Activated T-cell treated with anti-CD3 and anti-CD28 coated beads, Interleukin-2, amount 50 U/mL, for 24 hours (primary cell): ENCODE data around the gene PLXDC2.

Experiments used
- DNase-seq: peaks from one replicate; pipeline ENCODE4 v3.0.0-alpha.2; 2020
- H3K27ac Mint-ChIP-seq: 2 replicates; pipeline ENCODE4 v1.8.0; 2020; ENCODE audit warnings: mild to moderate bottlenecking, mixed read lengths
- H3K27me3 Mint-ChIP-seq: 2 replicates; pipeline ENCODE4 v1.8.0; 2020; ENCODE audit warnings: mixed read lengths
- H3K36me3 Mint-ChIP-seq: 2 replicates; pipeline ENCODE4 v1.8.0; 2020; ENCODE audit warnings: low read depth, mixed read lengths
- H3K4me1 Mint-ChIP-seq: 2 replicates; pipeline ENCODE4 v1.8.0; 2020; ENCODE audit warnings: low read depth, mixed read lengths
- H3K4me3 Mint-ChIP-seq: 2 replicates; pipeline ENCODE4 v1.8.0; 2020; ENCODE audit warnings: mild to moderate bottlenecking, moderate library complexity, mixed read lengths
- H3K9me3 Mint-ChIP-seq: 2 replicates; pipeline ENCODE4 v1.8.0; 2020; ENCODE audit warnings: mixed read lengths

The PLXDC2 gene

GRCh38 chr10:20108021-20108420, 291.8 kb downstream of the PLXDC2 start:
- Mint-ChIP-seq H3K27ac (no peak overlapping the region), H3K4me3 (no peak overlapping the region), H3K4me1 (no peaks in the 10 kb centered on the region), H3K9me3 (no peaks in the 10 kb centered on the region), H3K27me3 (no peaks in the 10 kb centered on the region), H3K36me3 (no peaks in the 10 kb centered on the region)
- no peak for DNase-seq

GRCh38 chr10:20109613-20110012, 293.4 kb downstream of the PLXDC2 start:
- H3K4me1 Mint-ChIP-seq = no peaks in the 10 kb centered on the region
- H3K4me3 Mint-ChIP-seq = no peak overlapping the region
- no peaks in the 10 kb centered on the region for H3K27me3 Mint-ChIP-seq
- H3K9me3 Mint-ChIP-seq = peaks cover 5% of the 10 kb centered on the region
- DNase-seq = no peak
- H3K27ac Mint-ChIP-seq = no peak overlapping the region
- no peaks in the 10 kb centered on the region for H3K36me3 Mint-ChIP-seq

- Mint-ChIP-seq H3K36me3 (no peaks in the 10 kb centered on the region), H3K4me1 (no peaks in the 10 kb centered on the region), H3K27ac (no peak overlapping the region), H3K9me3 (peaks cover 5% of the 10 kb centered on the region), H3K27me3 (no peaks in the 10 kb centered on the region), H3K4me3 (no peak overlapping the region)
- DNase-seq = no peak
Observed at GRCh38 chr10:20110125-20111100, 294.2 kb downstream of the PLXDC2 start.

DNA sequence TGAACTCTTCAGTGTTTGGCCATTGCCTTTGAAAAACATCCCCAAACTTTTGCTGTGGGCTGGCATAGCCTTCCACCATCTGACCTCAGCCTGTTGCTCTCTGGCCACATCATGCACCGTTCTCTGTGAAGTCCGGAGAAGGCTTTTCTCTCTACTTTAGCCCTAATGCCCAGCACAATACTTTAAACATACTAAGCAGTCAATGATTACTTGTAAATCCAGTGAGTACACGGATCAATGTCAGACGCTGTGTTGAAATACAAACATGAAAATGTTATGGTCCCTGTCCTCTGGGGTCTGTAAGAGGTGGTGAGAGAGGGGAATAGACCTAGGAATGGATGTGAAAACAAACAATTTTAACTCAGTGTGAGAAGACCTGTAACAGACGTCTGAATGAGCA, 297.9 kb downstream of the PLXDC2 start:
- Mint-ChIP-seq H3K27ac (no peak overlapping the region), H3K4me3 (no peak overlapping the region), H3K4me1 (no peaks in the 10 kb centered on the region), H3K27me3 (no peaks in the 10 kb centered on the region), H3K36me3 (no peaks in the 10 kb centered on the region), H3K9me3 (peaks cover 5% of the 10 kb centered on the region)
- DNase-seq = no peak

- Mint-ChIP-seq H3K4me1 (no peaks in the 10 kb centered on the region), H3K4me3 (no peak overlapping the region), H3K27me3 (no peaks in the 10 kb centered on the region), H3K36me3 (no peaks in the 10 kb centered on the region), H3K27ac (no peak overlapping the region), H3K9me3 (peaks cover 5% of the 10 kb centered on the region)
- no peak for DNase-seq
Observed at GRCh38 chr10:20115894-20116293, 299.7 kb downstream of the PLXDC2 start.

DNA sequence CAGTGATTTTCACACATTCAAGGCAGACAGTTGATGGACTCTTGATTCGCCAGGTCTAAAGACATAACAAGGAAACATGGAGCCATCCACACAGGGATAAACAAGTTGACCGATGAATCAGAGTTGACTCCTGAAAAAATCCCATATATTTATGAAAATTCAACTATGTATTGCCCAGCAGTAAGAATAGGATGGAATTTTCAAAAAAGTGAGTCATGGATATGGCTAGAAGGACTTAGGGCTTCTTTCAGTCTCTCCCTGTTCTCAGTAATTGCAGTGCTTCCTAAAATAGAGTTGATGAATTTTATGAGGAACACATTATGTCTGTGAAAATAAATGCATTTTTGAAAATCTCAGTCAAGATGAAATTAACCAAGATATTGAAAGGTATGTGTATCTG, 301.2 kb downstream of the PLXDC2 start:
- DNase-seq = no peak
- H3K36me3 Mint-ChIP-seq = no peaks in the 10 kb centered on the region
- no peaks in the 10 kb centered on the region for H3K4me1 Mint-ChIP-seq
- no peak overlapping the region for H3K27ac Mint-ChIP-seq
- no peak overlapping the region for H3K4me3 Mint-ChIP-seq
- H3K27me3 Mint-ChIP-seq = no peaks in the 10 kb centered on the region
- H3K9me3 Mint-ChIP-seq = peaks cover 5% of the 10 kb centered on the region

DNA sequence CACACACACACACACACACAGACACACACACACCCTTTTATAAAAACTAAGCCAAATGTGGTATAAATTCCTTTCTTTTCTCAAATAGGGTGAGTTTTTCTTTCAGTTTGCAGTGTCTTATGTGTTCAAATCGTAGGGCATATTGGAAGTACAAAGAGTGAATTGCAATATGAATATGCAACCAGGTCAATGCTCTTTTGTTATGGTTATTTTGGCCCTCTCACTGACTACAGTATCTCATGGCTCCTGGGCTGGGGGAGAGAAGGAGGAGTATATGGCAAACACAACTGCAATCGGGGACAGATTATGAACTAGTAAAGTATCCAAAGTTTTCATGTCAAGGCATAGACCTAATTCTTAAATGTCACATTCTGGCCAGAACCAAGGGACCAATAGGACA, 301.9 kb downstream of the PLXDC2 start:
- H3K27ac Mint-ChIP-seq = no peak overlapping the region
- H3K4me3 Mint-ChIP-seq = no peak overlapping the region
- H3K27me3 Mint-ChIP-seq = no peaks in the 10 kb centered on the region
- no peaks in the 10 kb centered on the region for H3K36me3 Mint-ChIP-seq
- no peaks in the 10 kb centered on the region for H3K4me1 Mint-ChIP-seq
- DNase-seq = no peak
- peaks cover 5% of the 10 kb centered on the region for H3K9me3 Mint-ChIP-seq

GRCh38 chr10:20128811-20129210, 312.6 kb downstream of the PLXDC2 start:
- DNase-seq = no peak
- peaks cover 13% of the 10 kb centered on the region for H3K9me3 Mint-ChIP-seq

DNA sequence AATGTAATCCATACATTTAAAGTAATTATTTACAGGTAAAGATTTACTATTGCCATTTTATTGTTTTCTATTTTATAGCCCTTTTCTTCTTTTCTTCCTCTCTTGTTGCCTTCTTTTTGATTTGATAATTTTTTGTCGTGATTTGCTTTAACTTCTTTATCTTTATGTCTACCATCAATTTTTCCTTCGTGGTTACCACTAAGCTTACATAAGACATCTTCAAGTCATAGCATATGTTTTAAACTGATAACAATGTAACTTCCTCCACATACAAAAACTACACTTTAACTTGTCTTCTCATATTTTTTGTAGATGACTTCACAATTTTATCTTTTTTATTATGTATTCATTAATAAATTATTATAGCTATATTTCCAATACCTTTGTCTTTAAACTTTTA, 316.6 kb downstream of the PLXDC2 start:
- Mint-ChIP-seq H3K27ac (no peak overlapping the region), H3K9me3 (peaks cover 22% of the 10 kb centered on the region), H3K27me3 (no peaks in the 10 kb centered on the region), H3K4me1 (no peaks in the 10 kb centered on the region), H3K4me3 (no peak overlapping the region), H3K36me3 (no peaks in the 10 kb centered on the region)
- no peak for DNase-seq

More at GRCh38 chr10:20128811-20129210, 312.6 kb downstream of the PLXDC2 start:
- Mint-ChIP-seq H3K4me1 (no peaks in the 10 kb centered on the region), H3K4me3 (no peak overlapping the region), H3K27me3 (no peaks in the 10 kb centered on the region), H3K27ac (no peak overlapping the region), H3K36me3 (no peaks in the 10 kb centered on the region)

GRCh38 chr10:20133669-20134189, 317.5 kb downstream of the PLXDC2 start:
- no peaks in the 10 kb centered on the region for H3K36me3 Mint-ChIP-seq
- H3K27ac Mint-ChIP-seq = no peak overlapping the region
- no peak overlapping the region for H3K4me3 Mint-ChIP-seq

DNA sequence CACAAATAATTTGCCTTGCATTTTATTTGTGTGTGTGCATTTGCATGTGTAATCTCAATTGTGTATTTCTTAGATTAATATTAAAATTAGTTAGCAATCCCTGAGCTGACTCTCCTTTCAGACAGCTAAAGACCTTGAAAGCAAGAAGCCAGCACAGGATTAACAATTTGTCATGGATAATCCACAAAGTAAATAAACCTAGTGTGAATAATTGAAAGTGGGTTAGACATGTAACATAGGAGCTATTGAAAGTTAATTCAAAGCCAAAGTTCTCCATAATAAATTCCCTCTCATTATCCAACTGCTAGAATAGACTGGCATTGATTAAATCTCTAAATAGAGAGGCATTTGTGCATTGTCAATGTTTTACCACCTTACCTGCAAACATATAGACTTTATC, 326.1 kb downstream of the PLXDC2 start:
- Mint-ChIP-seq H3K27me3 (no peaks in the 10 kb centered on the region), H3K27ac (no peak overlapping the region), H3K4me3 (no peak overlapping the region)

More at GRCh38 chr10:20133669-20134189, 317.5 kb downstream of the PLXDC2 start:
- Mint-ChIP-seq H3K4me1 (no peaks in the 10 kb centered on the region), H3K27me3 (no peaks in the 10 kb centered on the region), H3K9me3 (peaks cover 22% of the 10 kb centered on the region)
- no peak for DNase-seq

GRCh38 chr10:20144268-20144667, 328.0 kb downstream of the PLXDC2 start:
- no peak for DNase-seq
- no peaks in the 10 kb centered on the region for H3K36me3 Mint-ChIP-seq
- H3K27ac Mint-ChIP-seq = no peak overlapping the region
- no peaks in the 10 kb centered on the region for H3K9me3 Mint-ChIP-seq
- no peaks in the 10 kb centered on the region for H3K27me3 Mint-ChIP-seq
- H3K4me3 Mint-ChIP-seq = no peak overlapping the region
- no peaks in the 10 kb centered on the region for H3K4me1 Mint-ChIP-seq

More for the DNA sequence above, 326.1 kb downstream of the PLXDC2 start:
- Mint-ChIP-seq H3K36me3 (no peaks in the 10 kb centered on the region), H3K4me1 (no peaks in the 10 kb centered on the region), H3K9me3 (no peaks in the 10 kb centered on the region)
- DNase-seq = no peak

DNA sequence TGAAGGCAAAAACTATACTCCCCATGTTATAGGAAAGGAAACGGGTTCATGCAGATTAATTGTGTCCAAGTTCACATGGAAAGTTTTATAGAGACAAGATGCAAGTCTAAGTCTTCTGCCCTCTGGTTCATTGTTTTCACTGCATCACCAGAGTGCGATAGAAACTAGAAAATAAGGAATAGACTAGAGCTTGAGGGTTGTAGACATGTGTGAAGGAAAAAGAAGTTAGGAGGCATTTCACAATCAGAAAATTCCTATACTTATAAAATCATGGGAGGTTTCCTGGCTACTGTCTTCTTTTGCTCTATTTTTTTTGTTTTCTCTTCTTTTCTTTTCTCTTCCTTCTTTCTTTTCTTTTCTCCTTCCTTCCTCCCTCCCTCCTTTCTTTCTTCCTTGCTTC, 329.8 kb downstream of the PLXDC2 start:
- no peak for DNase-seq
- Mint-ChIP-seq H3K4me1 (no peaks in the 10 kb centered on the region), H3K4me3 (no peak overlapping the region), H3K27me3 (no peaks in the 10 kb centered on the region), H3K27ac (no peak overlapping the region), H3K9me3 (no peaks in the 10 kb centered on the region), H3K36me3 (no peaks in the 10 kb centered on the region)

GRCh38 chr10:20147684-20148083, 331.5 kb downstream of the PLXDC2 start:
- no peaks in the 10 kb centered on the region for H3K36me3 Mint-ChIP-seq

DNA sequence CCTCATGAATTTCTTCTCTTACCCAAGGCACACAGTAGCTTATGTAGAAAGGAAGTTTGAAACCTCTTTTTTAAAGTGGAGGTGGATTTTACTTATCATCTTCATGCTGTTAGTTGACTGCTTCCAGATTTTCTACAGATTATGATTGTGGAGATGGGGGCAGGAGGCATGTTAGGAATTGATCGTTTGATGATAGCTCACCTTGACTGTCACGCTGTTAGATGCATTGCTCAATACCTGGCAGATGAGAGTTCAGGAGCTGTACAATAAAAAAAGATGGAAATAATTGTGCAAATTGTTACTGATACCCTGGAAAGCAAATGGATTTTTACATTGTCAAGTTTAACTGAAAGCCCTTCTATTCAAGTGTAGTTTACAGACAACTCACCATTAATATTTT, 340.3 kb downstream of the PLXDC2 start:
- Mint-ChIP-seq H3K36me3 (no peaks in the 10 kb centered on the region), H3K27me3 (no peaks in the 10 kb centered on the region), H3K4me1 (no peaks in the 10 kb centered on the region), H3K4me3 (no peak overlapping the region), H3K9me3 (no peaks in the 10 kb centered on the region), H3K27ac (no peak overlapping the region)
- no peak for DNase-seq

More at GRCh38 chr10:20147684-20148083, 331.5 kb downstream of the PLXDC2 start:
- no peak overlapping the region for H3K4me3 Mint-ChIP-seq
- no peak for DNase-seq
- H3K9me3 Mint-ChIP-seq = no peaks in the 10 kb centered on the region
- H3K27me3 Mint-ChIP-seq = no peaks in the 10 kb centered on the region
- H3K4me1 Mint-ChIP-seq = no peaks in the 10 kb centered on the region
- no peak overlapping the region for H3K27ac Mint-ChIP-seq
